GM19438 (cell line): Measurements from ENCODE around the gene ANXA2R.

Experiments used
- ATAC-seq: cut with Tn5 transposase; IDR thresholded peaks from one replicate; pipeline ENCODE4 v1.9.1; 2021; ENCODE audit warnings: low read depth; ENCODE audit not compliant: unreplicated experiment

Gene ANXA2R

GRCh38 chr5:43006424-43007202, 33.5 kb downstream of the ANXA2R start:
- no peak for ATAC-seq

- ATAC-seq = no peak
Measured at GRCh38 chr5:43005031-43005430, 35.1 kb downstream of the ANXA2R start.

- no peak for ATAC-seq
Measured at GRCh38 chr5:43001748-43002147, 38.4 kb downstream of the ANXA2R start.

- no peak for ATAC-seq
Measured at GRCh38 chr5:43000914-43001313, 39.2 kb downstream of the ANXA2R start.

GRCh38 chr5:43000111-43000840, 39.8 kb downstream of the ANXA2R start:
- no peak for ATAC-seq

- no peak for ATAC-seq
Measured at GRCh38 chr5:42995360-42995751, 44.8 kb downstream of the ANXA2R start.

GRCh38 chr5:42994555-42995359, 45.4 kb downstream of the ANXA2R start:
- peak; percentile 44 for ATAC-seq

GRCh38 chr5:42994246-42994554, 45.9 kb downstream of the ANXA2R start:
- ATAC-seq = no peak

- ATAC-seq = peak; percentile 6
Measured at GRCh38 chr5:42993516-42994245, 46.4 kb downstream of the ANXA2R start.

GRCh38 chr5:42992088-42992879, 47.8 kb downstream of the ANXA2R start:
- peak; percentile 44 for ATAC-seq

GRCh38 chr5:42991404-42992087, 48.6 kb downstream of the ANXA2R start:
- ATAC-seq = peak; percentile 27

- ATAC-seq = no peak
Measured at GRCh38 chr5:42990892-42991291, 49.2 kb downstream of the ANXA2R start.
